ENCODE data around the gene EPX. TPM values are rescaled to one million over a fixed set of nuclear protein-coding genes. Genes with fewer than 3 reads are reported as not detected.

Gene EPX
- total RNA-seq, 1 donor from 2014 or later: not detected

- intact Hi-C loops (cut with DNase I): no loop called here
- no peak for DNase-seq (ENCODE audit: low spot score)
Measured at GRCh38 chr17:58184308-58184985, 8.1 kb upstream of the EPX start.

GRCh38 chr17:58184986-58185761, 7.4 kb upstream of the EPX start:
- intact Hi-C loops (cut with DNase I): no loop called here
- DNase-seq (ENCODE audit: low spot score): no peak

GRCh38 chr17:58186591-58186990, 5.9 kb upstream of the EPX start:
- no peak for DNase-seq (ENCODE audit: low spot score)
- intact Hi-C loops (cut with DNase I): no loop called here

GRCh38 chr17:58187063-58187462, 5.5 kb upstream of the EPX start:
- DNase-seq (ENCODE audit: low spot score): no peak
- intact Hi-C loops (cut with DNase I): no loop called here

GRCh38 chr17:58187675-58188074, 4.9 kb upstream of the EPX start:
- intact Hi-C loops (cut with DNase I): no loop called here
- DNase-seq (ENCODE audit: low spot score): no peak

GRCh38 chr17:58189436-58190146, 2.9 kb upstream of the EPX start:
- intact Hi-C loops (cut with DNase I): no loop called here
- DNase-seq (ENCODE audit: low spot score): no peak

GRCh38 chr17:58191241-58191896, 1.2 kb upstream of the EPX start:
- no peak for DNase-seq (ENCODE audit: low spot score)
- intact Hi-C loops (cut with DNase I): no loop called here

GRCh38 chr17:58193641-58194255, 1.2 kb downstream of the EPX start:
- DNase-seq (ENCODE audit: low spot score): no peak
- intact Hi-C loops (cut with DNase I): no loop called here

- DNase-seq (ENCODE audit: low spot score): no peak
- intact Hi-C loops (cut with DNase I): no loop called here
Measured at GRCh38 chr17:58195518-58196123, 3.1 kb downstream of the EPX start.

GRCh38 chr17:58196610-58197009, 4.1 kb downstream of the EPX start:
- DNase-seq (ENCODE audit: low spot score): no peak
- intact Hi-C loops (cut with DNase I): no loop called here

- intact Hi-C loops (cut with DNase I): no loop called here
- no peak for DNase-seq (ENCODE audit: low spot score)
Measured at GRCh38 chr17:58200024-58200633, 7.6 kb downstream of the EPX start.

- intact Hi-C loops (cut with DNase I): no loop called here
- DNase-seq (ENCODE audit: low spot score): no peak
Measured at GRCh38 chr17:58202859-58203258, 10.3 kb downstream of the EPX start.

GRCh38 chr17:58204796-58205195, 12.3 kb downstream of the EPX start:
- intact Hi-C loops (cut with DNase I): no loop called here

GRCh38 chr17:58205936-58206335, 13.4 kb downstream of the EPX start:
- no peak for DNase-seq (ENCODE audit: low spot score)
- intact Hi-C loops (cut with DNase I): no loop called here

More at GRCh38 chr17:58204796-58205195, 12.3 kb downstream of the EPX start:
- DNase-seq (ENCODE audit: low spot score): no peak

- no peak for DNase-seq (ENCODE audit: low spot score)
- intact Hi-C loops (cut with DNase I): no loop called here
Measured at GRCh38 chr17:58207451-58207850, 14.9 kb downstream of the EPX start.

- intact Hi-C loops (cut with DNase I): no loop called here
- DNase-seq (ENCODE audit: low spot score): no peak
Measured at GRCh38 chr17:58208344-58208743, 15.8 kb downstream of the EPX start.

GRCh38 chr17:58210922-58211321, 18.4 kb downstream of the EPX start:
- DNase-seq (ENCODE audit: low spot score): no peak
- intact Hi-C loops (cut with DNase I): no loop called here

- intact Hi-C loops (cut with DNase I): loop anchor here (5.0 kb wide), 1 partner anchor 137 kb away; the partner anchor contains the start of gene SUPT4H1
Measured at GRCh38 chr17:58215685-58216084, 23.2 kb downstream of the EPX start.

GRCh38 chr17:58217766-58218165, 25.2 kb downstream of the EPX start:
- no peak for DNase-seq (ENCODE audit: low spot score)
- intact Hi-C loops (cut with DNase I): loop anchor here (5.0 kb wide), 1 partner anchor 135 kb away; the partner anchor contains the start of gene SUPT4H1

More at GRCh38 chr17:58215685-58216084, 23.2 kb downstream of the EPX start:
- no peak for DNase-seq (ENCODE audit: low spot score)

Measured in cardiac septum (tissue), 1 donor.